CD4-positive, alpha-beta T cell treated with Interleukin-1 beta for 1 hour (primary cell): Measurements from ENCODE around the gene TSHZ2.
"Not testable (repeated sequence)": the region's sequence is repeated elsewhere in the genome, so short reads cannot be mapped to it uniquely, and the experiment has no call there.

ENCODE experiments used
- DNase-seq, 2 donors: peaks; one replicate each; pipeline ENCODE4 v3.0.0-alpha.2; 2020 to 2022

TSHZ2 gene

GRCh38 chr20:53402233-53403005 lies 430.3 kb downstream of the TSHZ2 start:
- peak in 1 of 2 donors; percentile 7 for DNase-seq

GRCh38 chr20:53403029-53403428 lies 430.9 kb downstream of the TSHZ2 start:
- DNase-seq, result no peak

- no peak for DNase-seq
Observed at GRCh38 chr20:53405139-53405538, 433.0 kb downstream of the TSHZ2 start.

GRCh38 chr20:53406580-53406979 lies 434.4 kb downstream of the TSHZ2 start:
- DNase-seq, result no peak

GRCh38 chr20:53408691-53409446 lies 436.7 kb downstream of the TSHZ2 start:
- DNase-seq, result no peak

- DNase-seq, result no peak
Observed at GRCh38 chr20:53409447-53409717, 437.2 kb downstream of the TSHZ2 start.

- no peak for DNase-seq
Observed at GRCh38 chr20:53411129-53411528, 439.0 kb downstream of the TSHZ2 start.

- DNase-seq, result no peak
Observed at GRCh38 chr20:53411891-53412290, 439.7 kb downstream of the TSHZ2 start.

- DNase-seq, result no peak
Observed at GRCh38 chr20:53412577-53413185, 440.5 kb downstream of the TSHZ2 start.

GRCh38 chr20:53413186-53413631 lies 441.1 kb downstream of the TSHZ2 start:
- peak; percentile 43 to 59 for DNase-seq

GRCh38 chr20:53413845-53414244 lies 441.7 kb downstream of the TSHZ2 start:
- DNase-seq, result not testable (repeated sequence)

- no peak for DNase-seq
Observed at GRCh38 chr20:53419693-53420460, 447.7 kb downstream of the TSHZ2 start.

GRCh38 chr20:53421343-53421742 lies 449.2 kb downstream of the TSHZ2 start:
- DNase-seq, result no peak

- DNase-seq, result no peak
Observed at GRCh38 chr20:53422039-53422438, 449.9 kb downstream of the TSHZ2 start.

GRCh38 chr20:53423587-53424146 lies 451.5 kb downstream of the TSHZ2 start:
- DNase-seq, result no peak

GRCh38 chr20:53425481-53425880 lies 453.3 kb downstream of the TSHZ2 start:
- no peak for DNase-seq

GRCh38 chr20:53425941-53426340 lies 453.8 kb downstream of the TSHZ2 start:
- DNase-seq, result no peak

GRCh38 chr20:53426766-53427312 lies 454.7 kb downstream of the TSHZ2 start:
- DNase-seq, result no peak

GRCh38 chr20:53427951-53428350 lies 455.8 kb downstream of the TSHZ2 start:
- DNase-seq, result no peak

GRCh38 chr20:53428588-53428987 lies 456.4 kb downstream of the TSHZ2 start:
- no peak for DNase-seq

GRCh38 chr20:53428996-53429395 lies 456.8 kb downstream of the TSHZ2 start:
- no peak for DNase-seq

GRCh38 chr20:53434662-53435061 lies 462.5 kb downstream of the TSHZ2 start:
- no peak for DNase-seq

GRCh38 chr20:53436927-53437326 lies 464.8 kb downstream of the TSHZ2 start:
- not testable (repeated sequence) for DNase-seq
